PFSK-1 (cell line): ENCODE measurements around the gene JAKMIP1.

Experiments
- POLR2AphosphoS5 ChIP-seq: IDR thresholded peaks from 2 replicates; pipeline ENCODE4 v1.6.1; 2012; ENCODE audit warnings: low read depth, mild to moderate bottlenecking, control low read depth, low read length, moderate library complexity
- REST ChIP-seq, 2 experiments: IDR thresholded peaks; 2 replicates each; pipeline versions ENCODE4 v1.6.1 to v1.8.0; 2011 to 2012; ENCODE audit warnings: low read depth in 2 of 2, low read length in 2 of 2, control low read depth in 1 of 2, inconsistent platforms in 1 of 2, mild to moderate bottlenecking in 1 of 2, moderate library complexity in 1 of 2; ENCODE audit not compliant: insufficient read depth in 1 of 2
- SIN3A ChIP-seq: IDR thresholded peaks from 2 replicates; pipeline ENCODE4 v1.6.1; 2012; ENCODE audit warnings: mild to moderate bottlenecking, low read length, moderate library complexity, borderline replicate concordance; ENCODE audit not compliant: insufficient read depth
- TAF1 ChIP-seq: IDR thresholded peaks from 2 replicates; pipeline ENCODE4 v1.6.1; 2012; ENCODE audit warnings: low read length, control low read depth, borderline replicate concordance; ENCODE audit not compliant: insufficient read depth

DNA sequence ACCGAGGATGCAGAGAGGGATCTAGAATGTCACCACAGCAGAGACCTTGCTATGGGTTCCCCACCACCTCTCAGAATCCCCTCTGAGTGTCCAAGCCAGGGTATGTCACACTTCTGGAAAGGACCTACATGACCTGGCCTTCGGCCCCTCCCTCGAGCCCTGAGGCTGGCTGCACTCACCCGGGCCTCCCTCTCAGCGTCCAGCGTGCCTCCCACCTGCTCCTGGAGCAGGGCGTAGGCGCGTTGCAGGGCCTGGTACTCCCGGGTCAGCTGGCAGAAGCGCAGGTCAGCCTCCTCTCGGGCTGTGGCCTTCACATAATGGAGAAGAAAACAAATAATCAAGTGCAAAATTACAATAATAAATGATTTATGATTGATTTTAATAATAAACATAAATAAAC is 138.2 kb downstream of the JAKMIP1 start:
- TF ChIP-seq TAF1, result no peak
- no peak for TF ChIP-seq SIN3A
- TF ChIP-seq POLR2AphosphoS5, result no peak
- no peak for TF ChIP-seq REST (IDR thresholded peaks at IDR 0.05; ENCODE audit: insufficient read depth in 1 of 2, low read depth in 2 of 2, low read length in 2 of 2)
